Natural killer cell (primary cell): ENCODE measurements around the gene ATP6V0C. TPM values are rescaled to one million over a fixed set of nuclear protein-coding genes. Genes with fewer than 3 reads are reported as not detected.
A peak's percentile ranks its signal among the peaks of the same experiment; 100 is the strongest.

ENCODE experiments used
- ATAC-seq, 3 donors: fragments of 150-1000 bp in 2 of 3; fragments of 200-7000 bp in 1 of 3; cut with Tn5 transposase; 1 replicate in 1 of 3; 2 replicates in 2 of 3; pipeline ENCODE4 v1.10.0; 2021; ENCODE audit warnings: mild to moderate bottlenecking in 2 of 3, moderate library complexity in 2 of 3
- DNase-seq, 2 donors: peaks; one replicate each; pipeline versions ENCODE4 v3.0.0 to v3.0.0-alpha.2; 2013 to 2021; ENCODE audit warnings: mixed read lengths in 1 of 2
- H3K27ac ChIP-seq: one replicate; pipeline ENCODE4 v1.5.1; 2013; ENCODE audit warnings: mild to moderate bottlenecking, low read length
- H3K27me3 ChIP-seq: one replicate; pipeline ENCODE4 v1.6.1; 2013; ENCODE audit warnings: low read length; ENCODE audit not compliant: control insufficient read depth, insufficient read depth
- H3K36me3 ChIP-seq: one replicate; pipeline ENCODE4 v1.6.1; 2013; ENCODE audit warnings: low read length; ENCODE audit not compliant: control insufficient read depth, insufficient read depth
- H3K4me1 ChIP-seq: one replicate; pipeline ENCODE4 v1.6.1; 2013; ENCODE audit warnings: low read length; ENCODE audit not compliant: control insufficient read depth, insufficient read depth
- H3K4me3 ChIP-seq: one replicate; pipeline ENCODE4 v1.5.1; 2013; ENCODE audit warnings: low read length
- H3K9me3 ChIP-seq: one replicate; pipeline ENCODE4 v1.6.1; 2013; ENCODE audit warnings: low read length; ENCODE audit not compliant: control insufficient read depth, insufficient read depth
- H3K27ac Mint-ChIP-seq, 2 donors: one replicate each; pipeline ENCODE4 v1.8.0; 2022; ENCODE audit warnings: mild to moderate bottlenecking in 2 of 2, mixed read lengths in 2 of 2, moderate library complexity in 1 of 2
- H3K27me3 Mint-ChIP-seq, 2 donors: one replicate each; pipeline ENCODE4 v1.8.0; 2022; ENCODE audit warnings: low read depth in 2 of 2, mixed read lengths in 2 of 2
- H3K36me3 Mint-ChIP-seq: one replicate; pipeline ENCODE4 v1.8.0; 2022; ENCODE audit warnings: mixed read lengths
- H3K4me1 Mint-ChIP-seq, 2 donors: one replicate each; pipeline ENCODE4 v1.8.0; 2022; ENCODE audit warnings: mixed read lengths in 2 of 2
- H3K4me3 Mint-ChIP-seq: one replicate; pipeline ENCODE4 v1.8.0; 2022; ENCODE audit warnings: mild to moderate bottlenecking, moderate library complexity, mixed read lengths
- H3K9me3 Mint-ChIP-seq, 2 donors: one replicate each; pipeline ENCODE4 v1.8.0; 2022; ENCODE audit warnings: mixed read lengths in 2 of 2
- WGBS: methylation state at CpG from one replicate; pipeline ENCODE4 v1.1.7; 2013; ENCODE audit warnings: missing lambda C conversion rate; ENCODE audit not compliant: insufficient coverage; 5-methylcytosine and 5-hydroxymethylcytosine counted together
- intact Hi-C: fragments of 100-400 bp; cut with micrococcal nuclease; formaldehyde crosslinking; loops from one replicate; pipeline ENCODE4 v1.14.2; 2022
- total RNA-seq, 4 donors: library from RNA; stranded (reverse); fragments of 120-200 nt in 1 of 4; gene quantifications; one replicate each; pipeline versions ENCODE4 v1.2.3 to v1.2.4, GENCODE V29; 2013 to 2022
- TF ChIP-seq, protein P1 (sequence below): fragments of 200-600 bp; IDR thresholded peaks from one replicate; pipeline ENCODE4 v1.8.0; 2022; ENCODE audit warnings: antibody characterized with exemption

Gene ATP6V0C
- total RNA-seq, 3 donors from 2014 or later (not counting 1 experiment from before 2014, with no cell fraction given), result 183 to 242 (median 217) TPM

DNA sequence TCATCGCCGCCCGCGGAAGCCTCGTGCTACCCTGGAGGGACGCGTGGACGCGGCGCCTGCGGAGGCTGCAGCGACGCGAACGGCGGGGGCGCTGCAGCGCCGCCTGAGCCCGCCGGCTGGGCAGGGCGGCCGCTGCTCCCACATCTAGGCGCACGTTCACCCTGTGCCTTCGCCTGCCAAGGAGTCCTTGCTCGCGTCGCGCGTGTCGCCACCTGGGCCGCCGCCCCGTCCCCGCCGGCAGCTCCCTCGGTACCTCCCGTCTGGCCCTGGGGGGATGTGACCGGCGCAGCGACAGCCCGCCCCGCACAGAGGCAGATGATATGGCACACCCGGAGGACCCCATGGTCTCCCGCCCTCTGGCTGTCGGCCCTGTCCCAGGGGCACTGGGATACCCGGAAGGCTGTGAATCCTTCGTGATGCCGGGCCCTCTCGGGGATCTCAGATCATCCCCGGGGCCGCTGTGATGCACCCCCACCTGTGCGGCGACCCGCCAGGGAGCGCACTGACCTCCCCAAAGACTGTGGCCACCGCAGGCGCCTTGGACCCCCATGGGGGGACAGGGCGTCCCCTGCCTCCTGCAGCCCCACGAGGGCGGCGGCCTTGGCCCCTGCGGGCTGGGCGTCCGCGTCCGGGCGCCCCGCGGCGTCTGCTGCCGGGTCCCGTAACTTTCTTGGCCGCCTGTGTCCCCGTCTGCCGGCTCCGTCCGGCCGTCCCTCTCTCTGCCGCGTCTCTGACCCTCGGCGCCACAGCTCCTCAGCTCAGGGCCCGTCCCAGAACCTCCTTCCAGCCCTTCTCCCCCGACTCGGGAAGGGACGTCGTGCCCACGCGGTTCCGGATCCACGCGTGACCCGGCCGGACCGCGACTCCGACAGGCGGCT lies 39.5 kb upstream of the ATP6V0C start:
- H3K4me3 ChIP-seq, result peak overlapping the region; percentile 63
- Mint-ChIP-seq H3K36me3 (no peaks in the 10 kb centered on the region), H3K27ac (peak overlapping the region; percentile 36 to 61), H3K27me3 (peaks cover 12 to 16% of the 10 kb centered on the region in 2 donors), H3K4me1 (peaks cover 12 to 23% of the 10 kb centered on the region in 2 donors), H3K4me3 (peak overlapping the region; percentile 86), H3K9me3 (no peaks in the 10 kb centered on the region)
- H3K4me1 ChIP-seq, result peaks cover 29% of the 10 kb centered on the region
- peaks cover 33% of the 10 kb centered on the region for H3K27me3 ChIP-seq
- no peaks in the 10 kb centered on the region for H3K36me3 ChIP-seq
- WGBS, result under 1% methylated on average over 100 of the region's 100 CpGs
- TF ChIP-seq, protein P1, sequence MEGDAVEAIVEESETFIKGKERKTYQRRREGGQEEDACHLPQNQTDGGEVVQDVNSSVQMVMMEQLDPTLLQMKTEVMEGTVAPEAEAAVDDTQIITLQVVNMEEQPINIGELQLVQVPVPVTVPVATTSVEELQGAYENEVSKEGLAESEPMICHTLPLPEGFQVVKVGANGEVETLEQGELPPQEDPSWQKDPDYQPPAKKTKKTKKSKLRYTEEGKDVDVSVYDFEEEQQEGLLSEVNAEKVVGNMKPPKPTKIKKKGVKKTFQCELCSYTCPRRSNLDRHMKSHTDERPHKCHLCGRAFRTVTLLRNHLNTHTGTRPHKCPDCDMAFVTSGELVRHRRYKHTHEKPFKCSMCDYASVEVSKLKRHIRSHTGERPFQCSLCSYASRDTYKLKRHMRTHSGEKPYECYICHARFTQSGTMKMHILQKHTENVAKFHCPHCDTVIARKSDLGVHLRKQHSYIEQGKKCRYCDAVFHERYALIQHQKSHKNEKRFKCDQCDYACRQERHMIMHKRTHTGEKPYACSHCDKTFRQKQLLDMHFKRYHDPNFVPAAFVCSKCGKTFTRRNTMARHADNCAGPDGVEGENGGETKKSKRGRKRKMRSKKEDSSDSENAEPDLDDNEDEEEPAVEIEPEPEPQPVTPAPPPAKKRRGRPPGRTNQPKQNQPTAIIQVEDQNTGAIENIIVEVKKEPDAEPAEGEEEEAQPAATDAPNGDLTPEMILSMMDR, result peak; percentile 54
- DNase-seq (peak; percentile 46 to 85), ATAC-seq (peak; percentile 71 to 76 (median 74))
- no peaks in the 10 kb centered on the region for H3K9me3 ChIP-seq
- peak overlapping the region; percentile 63 for H3K27ac ChIP-seq
- intact Hi-C loops, result no loop called here

DNA sequence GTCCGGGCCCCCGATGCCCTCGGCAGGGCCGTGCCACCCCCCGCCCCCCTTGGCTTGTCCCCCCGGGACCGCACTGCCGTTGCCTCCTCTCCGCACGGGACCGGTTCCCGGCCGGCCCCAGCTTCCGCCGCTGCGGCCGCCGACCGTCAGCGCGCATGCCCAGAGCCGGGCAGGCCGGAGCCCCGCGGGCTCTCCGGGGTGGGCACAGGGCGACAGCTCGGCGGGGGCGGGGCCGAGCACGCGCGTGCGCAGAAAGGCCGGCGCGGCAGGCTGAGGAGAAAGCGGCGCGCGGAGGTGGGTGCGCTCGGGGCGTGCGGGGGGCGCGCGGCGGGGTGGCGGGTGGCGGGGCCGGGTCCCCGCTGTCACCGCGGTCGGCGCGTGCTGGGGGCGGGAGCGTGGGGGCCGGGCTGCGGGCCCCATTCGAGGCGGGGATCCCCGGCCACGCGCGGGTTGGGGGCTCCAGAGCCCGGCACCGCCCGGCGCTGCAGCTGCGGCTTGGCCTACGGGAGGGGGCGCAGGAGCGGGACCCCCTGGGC lies 38.8 kb upstream of the ATP6V0C start, which contains the start of gene TBC1D24:
TBC1D24 (plus strand) TSS at position 251 of the 536 bp plus-strand sequence. CDS start 21,022 bp downstream, outside the sequence.
- DNase-seq, result peak; percentile 85 to 87
- ATAC-seq, result peak; percentile 76 to 87 (median 79)
- intact Hi-C loops, result no loop called here
- Histone ChIP-seq H3K4me3 (peak within 1 kb of the TSS; percentile 63), H3K36me3 (no peaks in the 10 kb centered on the region), H3K4me1 (peaks cover 28% of the 10 kb centered on the region), H3K27ac (peak within 1 kb of the TSS; percentile 63), H3K27me3 (peaks cover 26% of the 10 kb centered on the region), H3K9me3 (no peaks in the 10 kb centered on the region)
- Mint-ChIP-seq H3K9me3 (no peaks in the 10 kb centered on the region), H3K27ac (peak within 1 kb of the TSS; percentile 36 to 61), H3K4me3 (peak within 1 kb of the TSS; percentile 86), H3K27me3 (peaks cover 6 to 11% of the 10 kb centered on the region in 2 donors), H3K4me1 (peaks cover 12 to 18% of the 10 kb centered on the region in 2 donors), H3K36me3 (no peaks in the 10 kb centered on the region)
- TF ChIP-seq, protein P1, result no peak
- under 1% methylated on average over 77 of the region's 77 CpGs for WGBS

DNA sequence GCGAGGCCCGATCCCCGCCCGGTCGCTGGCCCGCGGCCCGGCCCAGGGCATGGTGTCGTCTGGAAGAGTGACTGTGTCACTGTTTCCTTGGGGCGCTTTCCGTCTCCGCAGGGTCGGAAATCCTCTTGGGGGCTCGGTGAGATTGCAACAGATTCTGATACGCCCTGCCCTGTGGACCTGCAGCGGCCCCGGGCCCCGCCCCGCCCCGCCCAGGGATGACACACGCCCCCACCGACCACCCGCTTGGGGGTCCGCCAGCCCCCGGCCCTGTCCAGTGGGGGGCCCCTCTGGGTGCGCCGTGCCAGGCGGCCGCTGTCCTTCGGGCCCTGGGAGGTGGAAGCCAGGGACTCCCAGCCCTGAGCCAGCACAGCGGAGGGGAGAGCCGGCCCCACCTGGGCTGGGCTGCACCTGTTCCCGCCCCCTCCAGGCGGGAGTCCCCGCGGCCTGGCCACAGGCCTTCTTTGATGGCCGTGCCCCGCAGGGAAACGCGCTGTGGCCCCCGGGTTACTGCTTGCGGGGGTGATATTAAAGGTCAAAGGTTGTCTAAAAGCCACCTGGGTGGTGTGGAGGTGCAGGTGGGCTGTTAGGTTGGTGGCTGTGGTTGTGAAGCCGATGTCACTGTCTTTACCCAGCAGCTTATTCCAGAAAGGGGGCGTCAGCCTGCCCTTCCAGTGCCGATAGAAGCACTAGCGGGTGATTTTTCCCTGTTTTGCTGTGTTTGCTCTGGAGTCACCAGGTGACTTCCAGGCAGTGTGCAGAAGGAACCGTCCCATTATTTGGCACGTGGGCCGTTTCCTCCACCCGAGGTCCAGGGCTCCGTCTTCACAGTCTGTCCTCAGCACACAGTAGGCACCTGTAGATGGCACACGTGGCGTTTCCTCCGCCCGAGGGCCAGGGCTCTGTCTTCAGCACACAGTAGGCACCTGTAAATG lies 38.1 kb upstream of the ATP6V0C start:
- DNase-seq (peak in 1 of 2 donors; percentile 55), ATAC-seq (peak; percentile 28 to 54 (median 38))
- 18% methylated on average over 55 of the region's 55 CpGs for WGBS
- no peaks in the 10 kb centered on the region for H3K9me3 Mint-ChIP-seq
- H3K4me1 ChIP-seq, result peaks cover 28% of the 10 kb centered on the region
- H3K4me3 ChIP-seq, result peak overlapping the region; percentile 11
- H3K27me3 Mint-ChIP-seq, result peaks cover 0 to 7% of the 10 kb centered on the region in 2 donors
- H3K36me3 Mint-ChIP-seq, result no peaks in the 10 kb centered on the region
- intact Hi-C loops, result no loop called here
- H3K27ac ChIP-seq, result no peak overlapping the region
- H3K27ac Mint-ChIP-seq, result no peak overlapping the region
- no peaks in the 10 kb centered on the region for H3K36me3 ChIP-seq
- peak overlapping the region; percentile 67 for H3K4me3 Mint-ChIP-seq
- TF ChIP-seq, protein P1, result no peak
- H3K27me3 ChIP-seq, result peaks cover 19% of the 10 kb centered on the region
- H3K4me1 Mint-ChIP-seq, result peaks cover 12 to 17% of the 10 kb centered on the region in 2 donors
- H3K9me3 ChIP-seq, result no peaks in the 10 kb centered on the region
